GM12872 (cell line): Measurements from ENCODE around the gene PSMA7.

Experiments
- TF ChIP-seq, protein P1 (sequence below): IDR thresholded peaks from 3 replicates; pipeline ENCODE4 v1.5.1; 2011; ENCODE audit warnings: low read depth, mild to moderate bottlenecking, low read length, moderate library complexity; ENCODE audit not compliant: insufficient read depth

Gene PSMA7

GRCh38 chr20:62143081-62143956, at the start of gene PSMA7, which contains the start of gene SS18L1:
Gene PSMA7, minus strand, starts transcription at chr20:62143394. Its CDS starts 91 bp downstream, at chr20:62143303.
Gene SS18L1, plus strand, starts transcription at chr20:62143769. Its CDS starts 52 bp downstream, at chr20:62143821.
- TF ChIP-seq, protein P1, sequence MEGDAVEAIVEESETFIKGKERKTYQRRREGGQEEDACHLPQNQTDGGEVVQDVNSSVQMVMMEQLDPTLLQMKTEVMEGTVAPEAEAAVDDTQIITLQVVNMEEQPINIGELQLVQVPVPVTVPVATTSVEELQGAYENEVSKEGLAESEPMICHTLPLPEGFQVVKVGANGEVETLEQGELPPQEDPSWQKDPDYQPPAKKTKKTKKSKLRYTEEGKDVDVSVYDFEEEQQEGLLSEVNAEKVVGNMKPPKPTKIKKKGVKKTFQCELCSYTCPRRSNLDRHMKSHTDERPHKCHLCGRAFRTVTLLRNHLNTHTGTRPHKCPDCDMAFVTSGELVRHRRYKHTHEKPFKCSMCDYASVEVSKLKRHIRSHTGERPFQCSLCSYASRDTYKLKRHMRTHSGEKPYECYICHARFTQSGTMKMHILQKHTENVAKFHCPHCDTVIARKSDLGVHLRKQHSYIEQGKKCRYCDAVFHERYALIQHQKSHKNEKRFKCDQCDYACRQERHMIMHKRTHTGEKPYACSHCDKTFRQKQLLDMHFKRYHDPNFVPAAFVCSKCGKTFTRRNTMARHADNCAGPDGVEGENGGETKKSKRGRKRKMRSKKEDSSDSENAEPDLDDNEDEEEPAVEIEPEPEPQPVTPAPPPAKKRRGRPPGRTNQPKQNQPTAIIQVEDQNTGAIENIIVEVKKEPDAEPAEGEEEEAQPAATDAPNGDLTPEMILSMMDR: no peak

DNA sequence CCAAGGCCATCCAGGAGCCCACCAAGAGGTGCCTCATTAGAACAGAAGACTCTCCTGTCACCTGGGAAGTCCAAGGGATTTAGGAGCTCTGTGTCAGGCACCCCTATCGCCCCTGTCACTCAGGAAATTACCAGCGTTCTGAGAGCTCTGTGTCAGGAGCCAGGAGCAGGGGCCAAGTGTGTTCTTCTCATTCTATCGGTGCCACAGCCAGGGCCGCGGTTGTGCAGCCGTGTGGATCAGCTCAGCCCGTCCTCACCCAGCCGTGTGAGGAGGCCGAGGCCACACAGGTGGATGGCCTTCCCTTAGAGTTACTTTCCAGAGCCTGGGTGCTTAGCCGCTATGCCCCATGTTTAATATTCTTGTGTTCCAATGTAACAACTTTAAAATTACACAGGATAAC, 49.4 kb upstream of the PSMA7 start:
- TF ChIP-seq, protein P1: no peak

DNA sequence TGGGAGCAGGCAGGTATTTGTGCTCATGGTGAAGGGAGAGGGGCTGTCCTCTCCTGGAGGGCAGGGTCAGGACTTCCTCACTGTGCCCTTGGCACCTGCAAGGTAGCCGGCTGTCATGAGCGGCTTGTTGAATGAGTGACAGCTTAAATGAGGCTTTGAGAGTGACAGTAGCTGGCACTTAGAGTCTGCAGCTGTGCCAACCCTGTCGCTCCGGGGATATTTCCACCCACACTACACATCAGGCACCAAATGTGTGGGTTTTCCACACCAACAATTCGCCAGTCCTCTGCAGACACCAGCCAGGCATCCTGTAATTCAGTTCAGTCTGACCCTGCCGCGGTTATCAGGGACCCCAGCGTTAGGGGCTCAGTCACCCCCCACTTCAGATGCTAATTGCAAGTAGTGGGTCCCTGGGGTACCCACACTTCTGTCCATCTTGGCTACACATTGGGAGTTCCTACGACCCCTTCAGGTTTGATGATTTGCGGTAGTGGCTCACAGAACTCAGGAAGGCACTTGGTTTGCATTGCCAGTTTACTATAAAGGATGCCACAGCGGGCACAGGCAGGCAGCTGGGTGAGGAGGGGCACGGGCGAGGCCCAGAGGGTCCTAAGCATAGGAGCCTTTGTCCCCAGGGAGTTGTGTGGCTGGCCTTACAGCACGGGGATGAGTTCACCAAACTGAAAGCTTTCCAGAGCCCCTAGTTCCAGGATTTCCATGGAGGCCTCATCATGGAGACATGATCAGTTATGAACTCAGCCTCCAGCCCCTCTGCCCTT, 48.8 kb upstream of the PSMA7 start:
- TF ChIP-seq, protein P1: no peak

DNA sequence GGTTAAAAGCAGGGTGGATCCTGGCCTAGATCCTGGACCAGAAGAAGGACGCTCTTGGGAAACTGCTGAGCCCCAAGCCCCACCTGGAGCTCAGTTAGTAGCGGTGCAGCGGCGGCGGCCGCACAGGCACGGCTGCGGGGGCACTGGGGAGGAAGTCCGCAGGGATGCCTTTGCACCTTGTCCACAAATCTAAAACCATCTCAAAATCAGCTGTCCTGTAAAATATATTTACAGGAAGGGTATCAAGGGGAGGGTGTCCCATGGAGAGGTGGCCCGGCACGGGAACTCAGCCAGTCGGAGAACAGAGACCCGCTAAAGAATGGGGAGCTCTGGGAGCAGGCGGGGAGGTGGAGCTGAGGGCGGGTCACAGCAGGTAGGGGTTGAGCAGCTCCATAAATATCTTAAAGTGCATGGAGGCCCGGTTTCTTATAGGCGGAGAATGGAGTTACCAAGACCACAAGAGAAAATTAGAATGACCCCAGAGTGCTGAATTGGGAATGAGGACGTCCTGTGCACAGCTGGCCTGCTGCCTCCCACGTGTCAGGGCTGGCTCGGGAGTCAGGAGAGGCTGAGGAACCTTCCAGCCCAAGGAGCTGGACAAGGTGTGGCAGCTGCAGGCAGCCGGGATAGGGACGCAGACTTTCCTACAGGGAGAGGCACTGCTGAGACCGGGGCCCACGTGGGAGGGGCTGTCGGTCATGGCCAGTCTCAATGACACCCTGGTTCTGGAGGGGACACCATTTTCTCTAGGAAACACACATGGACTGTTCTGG, 47.6 kb upstream of the PSMA7 start:
- TF ChIP-seq, protein P1: no peak

- TF ChIP-seq, protein P1: no peak
Observed at GRCh38 chr20:62186887-62187866, 44.0 kb upstream of the PSMA7 start.

DNA sequence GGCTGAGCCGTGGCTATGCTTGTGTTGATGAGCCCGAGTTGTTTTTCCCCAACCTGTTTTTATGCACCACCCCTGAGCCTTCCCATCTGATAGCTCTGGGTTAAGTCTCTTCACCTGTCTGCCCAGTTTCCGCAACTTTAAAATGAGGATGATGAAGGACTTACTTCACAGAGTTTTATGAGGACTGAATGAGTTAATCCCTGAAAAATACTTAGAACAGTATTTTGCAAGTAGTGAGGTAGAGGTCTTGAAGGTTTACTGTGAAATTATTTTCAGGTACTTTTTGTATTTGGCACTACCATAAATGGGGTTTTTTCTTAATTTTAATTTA, 42.9 kb upstream of the PSMA7 start:
- TF ChIP-seq, protein P1: no peak
